IMR-90 (cell line): ENCODE results near the gene CASZ1. TPM values are rescaled to one million over a fixed set of nuclear protein-coding genes. Genes with fewer than 3 reads are reported as not detected.

Experiments used
- ATAC-seq: fragments of 200-7000 bp; cut with Tn5 transposase; 2 replicates; pipeline ENCODE4 v1.9.1; 2020; ENCODE audit warnings: low read depth, mild to moderate bottlenecking, moderate library complexity
- BruUV-seq: library from RNA; stranded (reverse); fragments of 400-500 nt; replicated peaks from 2 replicates; lab custom pipeline; 2021; lab: Mats Ljungman, UMichigan
- CTCF ChIA-PET: fragments of 300-600 bp; formaldehyde crosslinking; extraction: SDS; loops from one replicate; lab custom pipeline; 2021; ENCODE audit warnings: antibody characterized with exemption; lab: Yijun Ruan, JAX
- POLR2A ChIA-PET: fragments of 300-600 bp; sonication (Branson Sonifier 250); formaldehyde crosslinking; loops from one replicate; lab custom pipeline; 2022; ENCODE audit warnings: antibody characterized with exemption; ENCODE audit not compliant: unreplicated experiment; lab: Charles Lee
- DNase-seq: peaks from one replicate; pipeline ENCODE4 v3.0.0; 2013
- H2AFZ ChIP-seq: replicated peaks from 2 replicates; pipeline ENCODE3; 2013; ENCODE audit warnings: low read length, mild to moderate bottlenecking; ENCODE audit not compliant: poor library complexity
- H2AK5ac ChIP-seq: 2 replicates; pipeline ENCODE4 v1.6.1; 2013; ENCODE audit warnings: low read depth, low read length, inconsistent platforms
- H2AK9ac ChIP-seq: replicated peaks from 2 replicates; pipeline ENCODE3; 2013; ENCODE audit warnings: mild to moderate bottlenecking, low read depth, low read length, moderate library complexity; ENCODE audit not compliant: poor library complexity
- H2BK120ac ChIP-seq: 2 replicates; pipeline ENCODE4 v1.6.1; 2013; ENCODE audit warnings: low read depth, low read length, inconsistent platforms
- H2BK15ac ChIP-seq: 3 replicates; pipeline ENCODE4 v1.6.1; 2013; ENCODE audit warnings: low read depth, low read length, inconsistent platforms
- H2BK20ac ChIP-seq: 2 replicates; pipeline ENCODE4 v1.6.1; 2013; ENCODE audit warnings: low read depth, mild to moderate bottlenecking, inconsistent platforms, low read length, moderate library complexity
- H2BK5ac ChIP-seq: 2 replicates; pipeline ENCODE4 v1.6.1; 2013; ENCODE audit warnings: mild to moderate bottlenecking, low read depth, low read length, inconsistent platforms; ENCODE audit not compliant: poor library complexity, severe bottlenecking
- H3K14ac ChIP-seq: replicated peaks from 2 replicates; pipeline ENCODE4 v1.6.1; 2013; ENCODE audit warnings: low read depth, low read length, inconsistent platforms
- H3K18ac ChIP-seq: 2 replicates; pipeline ENCODE4 v1.6.1; 2013; ENCODE audit warnings: low read depth, low read length, control low read depth
- H3K23ac ChIP-seq: 2 replicates; pipeline ENCODE4 v1.6.1; 2013; ENCODE audit warnings: low read depth, low read length, inconsistent platforms
- H3K27ac ChIP-seq: 2 replicates; pipeline ENCODE4 v1.5.1; 2013; ENCODE audit warnings: mild to moderate bottlenecking, control low read depth, low read length; ENCODE audit not compliant: insufficient read depth
- H3K27me3 ChIP-seq: 2 replicates; pipeline ENCODE4 v1.6.1; 2013; ENCODE audit warnings: low read length; ENCODE audit not compliant: control insufficient read depth, insufficient read depth
- H3K36me3 ChIP-seq: 2 replicates; pipeline ENCODE4 v1.6.1; 2013; ENCODE audit warnings: low read length, mixed read lengths; ENCODE audit not compliant: control insufficient read depth, insufficient read depth
- H3K4ac ChIP-seq: 2 replicates; pipeline ENCODE4 v1.6.1; 2013; ENCODE audit warnings: low read depth, low read length, inconsistent platforms
- H3K4me1 ChIP-seq: 2 replicates; pipeline ENCODE4 v1.6.1; 2013; ENCODE audit warnings: low read length, mixed read lengths; ENCODE audit not compliant: control insufficient read depth, insufficient read depth
- H3K4me2 ChIP-seq: 2 replicates; pipeline ENCODE4 v1.6.1; 2013; ENCODE audit warnings: low read depth, mild to moderate bottlenecking, control low read depth, low read length, moderate library complexity
- H3K4me3 ChIP-seq: 2 replicates; pipeline ENCODE4 v1.5.1; 2013; ENCODE audit warnings: low read depth, mild to moderate bottlenecking, control low read depth, low read length, moderate library complexity; ENCODE audit not compliant: insufficient read depth
- H3K56ac ChIP-seq: 2 replicates; pipeline ENCODE4 v1.6.1; 2013; ENCODE audit warnings: low read length, inconsistent platforms; ENCODE audit not compliant: insufficient read depth; ENCODE audit errors: extremely low read depth
- H3K79me1 ChIP-seq, 2 experiments: 2 replicates each; pipeline ENCODE4 v1.6.1; 2013; ENCODE audit warnings: low read length in 2 of 2, inconsistent platforms in 1 of 2, low read depth in 1 of 2
- H3K9ac ChIP-seq: 2 replicates; pipeline ENCODE4 v1.6.1; 2013; ENCODE audit warnings: low read depth, low read length, control low read depth
- H3K9me1 ChIP-seq: 2 replicates; pipeline ENCODE4 v1.6.1; 2013; ENCODE audit warnings: low read length, inconsistent platforms; ENCODE audit not compliant: insufficient read depth
- H3K9me3 ChIP-seq: 2 replicates; pipeline ENCODE4 v1.6.1; 2013; ENCODE audit warnings: low read length; ENCODE audit not compliant: control insufficient read depth, insufficient read depth
- H4K20me1 ChIP-seq: 2 replicates; pipeline ENCODE4 v1.6.1; 2013; ENCODE audit warnings: low read length, inconsistent platforms; ENCODE audit not compliant: insufficient read depth
- H4K5ac ChIP-seq: 2 replicates; pipeline ENCODE4 v1.6.1; 2013; ENCODE audit warnings: mild to moderate bottlenecking, low read depth, low read length, control low read depth
- H4K8ac ChIP-seq, 2 experiments: 2 replicates each; pipeline ENCODE4 v1.6.1; 2013; ENCODE audit warnings: low read depth in 2 of 2, low read length in 2 of 2, control low read depth in 1 of 2, inconsistent platforms in 1 of 2
- H4K91ac ChIP-seq: 2 replicates; pipeline ENCODE4 v1.6.1; 2013; ENCODE audit warnings: low read depth, low read length, inconsistent platforms; ENCODE audit not compliant: insufficient read depth
- BHLHE40 ChIP-seq: fragments of 150-350 bp; IDR thresholded peaks from 2 replicates; pipeline ENCODE4 v1.6.1; 2016; ENCODE audit warnings: mild to moderate bottlenecking, low read depth, low read length
- CEBPB ChIP-seq: IDR thresholded peaks from 2 replicates; pipeline ENCODE4 v1.6.1; 2012; ENCODE audit warnings: low read depth, low read length, improper control_type of control experiment
- CHD1 ChIP-seq: IDR thresholded peaks from 2 replicates; pipeline ENCODE4 v1.6.1; 2012; ENCODE audit warnings: low read depth, low read length, improper control_type of control experiment
- CTCF ChIP-seq: conservative IDR thresholded peaks from 2 replicates; pipeline ENCODE4 v1.5.1; 2012; ENCODE audit warnings: mild to moderate bottlenecking, low read depth, low read length, improper control_type of control experiment
- FOS ChIP-seq: fragments of 150-350 bp; IDR thresholded peaks from 2 replicates; pipeline ENCODE4 v1.6.1; 2016; ENCODE audit warnings: low read depth, low read length
- MAFK ChIP-seq: IDR thresholded peaks from 2 replicates; pipeline ENCODE4 v1.6.1; 2012; ENCODE audit warnings: low read depth, low read length, improper control_type of control experiment
- MAZ ChIP-seq: IDR thresholded peaks from 2 replicates; pipeline ENCODE4 v1.6.1; 2012; ENCODE audit warnings: low read depth, mild to moderate bottlenecking, low read length, improper control_type of control experiment, moderate library complexity, borderline replicate concordance
- MXI1 ChIP-seq: IDR thresholded peaks from 2 replicates; pipeline ENCODE4 v1.6.1; 2012; ENCODE audit warnings: low read depth, mild to moderate bottlenecking, low read length, moderate library complexity, borderline replicate concordance
- NFE2L2 ChIP-seq: fragments of 150-350 bp; IDR thresholded peaks from 2 replicates; pipeline ENCODE4 v1.6.1; 2016; ENCODE audit warnings: low read depth, mild to moderate bottlenecking, low read length
- POLR2A ChIP-seq: IDR thresholded peaks from 2 replicates; pipeline ENCODE4 v1.6.1; 2012; ENCODE audit warnings: mild to moderate bottlenecking, low read depth, low read length
- RAD21 ChIP-seq: IDR thresholded peaks from 2 replicates; pipeline ENCODE4 v1.6.1; 2012; ENCODE audit warnings: low read length, improper control_type of control experiment
- RCOR1 ChIP-seq: IDR thresholded peaks from 2 replicates; pipeline ENCODE4 v1.6.1; 2012; ENCODE audit warnings: mild to moderate bottlenecking, low read length, improper control_type of control experiment; ENCODE audit not compliant: insufficient replicate concordance
- SMC3 ChIP-seq: fragments of 150-350 bp; IDR thresholded peaks from 2 replicates; pipeline ENCODE4 v1.6.1; 2016; ENCODE audit warnings: low read depth, mild to moderate bottlenecking, antibody characterized with exemption, low read length, moderate library complexity
- USF2 ChIP-seq: fragments of 150-350 bp; IDR thresholded peaks from 2 replicates; pipeline ENCODE4 v1.6.1; 2017; ENCODE audit warnings: mild to moderate bottlenecking, antibody characterized with exemption, low read length, low read depth
- WGBS, 2 experiments: methylation state at CpG; one replicate each; pipeline versions ENCODE4 v1.1.5 to v1.1.7; 2013; ENCODE audit warnings: missing lambda C conversion rate in 2 of 2; ENCODE audit not compliant: insufficient read length in 1 of 2; ENCODE audit errors: extremely low coverage in 2 of 2; 5-methylcytosine and 5-hydroxymethylcytosine counted together
- dilution Hi-C: fragments of 300-500 bp; cut with HindIII; formaldehyde crosslinking; loops from one replicate; pipeline ENCODE4 v1.14.3; 2018; ENCODE audit warnings: low sequenced_read_pairs; ENCODE audit not compliant: unreplicated experiment
- in situ Hi-C: fragments of 300-500 bp; cut with MboI; formaldehyde crosslinking; loops from 3 replicates; pipeline ENCODE4 v1.14.3; 2019; ENCODE audit warnings: low sequenced_read_pairs, inconsistent platforms, mixed read lengths
- intact Hi-C: fragments of 100-400 bp; cut with micrococcal nuclease; formaldehyde crosslinking; loops from 2 replicates; pipeline ENCODE4 v1.10.0; 2022
- polyA plus RNA-seq, 3 experiments: library from polyadenylated mRNA; depleted of rRNA; stranded (reverse); fragments of >200 nt; gene quantifications; 2 replicates each; pipeline ENCODE4 v1.2.3, GENCODE V29; 2012; ENCODE audit warnings: low replicate concordance in 1 of 3
- total RNA-seq: library from RNA; depleted of rRNA; stranded (reverse); fragments of >200 nt; gene quantifications from 2 replicates; pipeline ENCODE4 v1.2.3, GENCODE V29; 2012
- TF ChIP-seq, protein P1 (sequence below): fragments of 150-350 bp; IDR thresholded peaks from 2 replicates; pipeline ENCODE4 v1.6.1; 2016; ENCODE audit warnings: low read depth, mild to moderate bottlenecking, low read length, moderate library complexity, borderline replicate concordance

The CASZ1 gene
- total and polyA plus RNA-seq, 2 of the 4 experiments (the other 2 are of a cell fraction), result 0.18 to 0.24 TPM

GRCh38 chr1:10818262-10819197 is 22.1 kb upstream of the CASZ1 start:
- dilution Hi-C loops, result no loop called here
- Histone ChIP-seq H4K5ac (no peak overlapping the region), H3K27me3 (peaks cover 62% of the 10 kb centered on the region), H3K23ac (no peak overlapping the region), H4K8ac (no peak overlapping the region), H2BK20ac (no peak overlapping the region), H3K4me3 (no peak overlapping the region), H3K4me2 (no peak overlapping the region), H3K36me3 (no peaks in the 10 kb centered on the region), H3K18ac (no peak overlapping the region), H3K4ac (no peak overlapping the region), H4K91ac (no peak overlapping the region), H3K56ac (no peak overlapping the region), H2BK15ac (no peak overlapping the region), H3K27ac (no peak overlapping the region), H2AFZ (no peak overlapping the region), H3K9me3 (no peaks in the 10 kb centered on the region), H2AK5ac (no peak overlapping the region), H2AK9ac (no peak overlapping the region), H3K9me1 (no peaks in the 10 kb centered on the region), H3K9ac (no peak overlapping the region), H2BK5ac (no peak overlapping the region), H3K14ac (no peak overlapping the region), H4K20me1 (no peaks in the 10 kb centered on the region), H3K79me1 (no peaks in the 10 kb centered on the region), H3K4me1 (no peaks in the 10 kb centered on the region), H2BK120ac (no peak overlapping the region)
- CTCF ChIA-PET, result no interaction called here
- no peak for ATAC-seq
- in situ Hi-C loops, result no loop called here
- BruUV-seq, result no TSS peak
- WGBS, 2 experiments, result 50% methylated on average over 3 of the region's 17 CpGs; no CpG with 5 or more reads in 1 of the 2 experiments
- POLR2A ChIA-PET, result no interaction called here
- DNase-seq, result no peak
- intact Hi-C loops, result no loop called here
- TF ChIP-seq MXI1, result no peak
- TF ChIP-seq POLR2A, result no peak
- TF ChIP-seq USF2, result no peak
- no peak for TF ChIP-seq RCOR1
- TF ChIP-seq MAZ, result no peak
- TF ChIP-seq, protein P1, sequence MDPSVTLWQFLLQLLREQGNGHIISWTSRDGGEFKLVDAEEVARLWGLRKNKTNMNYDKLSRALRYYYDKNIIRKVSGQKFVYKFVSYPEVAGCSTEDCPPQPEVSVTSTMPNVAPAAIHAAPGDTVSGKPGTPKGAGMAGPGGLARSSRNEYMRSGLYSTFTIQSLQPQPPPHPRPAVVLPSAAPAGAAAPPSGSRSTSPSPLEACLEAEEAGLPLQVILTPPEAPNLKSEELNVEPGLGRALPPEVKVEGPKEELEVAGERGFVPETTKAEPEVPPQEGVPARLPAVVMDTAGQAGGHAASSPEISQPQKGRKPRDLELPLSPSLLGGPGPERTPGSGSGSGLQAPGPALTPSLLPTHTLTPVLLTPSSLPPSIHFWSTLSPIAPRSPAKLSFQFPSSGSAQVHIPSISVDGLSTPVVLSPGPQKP, result no peak
- no peak for TF ChIP-seq RAD21
- TF ChIP-seq FOS, result no peak
- no peak for TF ChIP-seq SMC3
- TF ChIP-seq CEBPB, result no peak
- TF ChIP-seq NFE2L2, result no peak
- TF ChIP-seq CHD1, result no peak
- no peak for TF ChIP-seq BHLHE40
- TF ChIP-seq CTCF, result no peak
- no peak for TF ChIP-seq MAFK
